HL-60 (cell line): ENCODE results near the gene SOX18.

Experiments
- CTCF ChIP-seq: IDR thresholded peaks from one replicate; pipeline ENCODE4 v1.5.1; 2011; ENCODE audit warnings: low read length, control low read depth, inconsistent platforms; ENCODE audit not compliant: insufficient read depth
- POLR2AphosphoS5 ChIP-seq: IDR thresholded peaks from 2 replicates; pipeline ENCODE4 v1.6.1; 2012; ENCODE audit warnings: low read depth
- REST ChIP-seq: IDR thresholded peaks from 2 replicates; pipeline ENCODE4 v1.6.1; 2012; ENCODE audit warnings: low read depth; ENCODE audit not compliant: insufficient replicate concordance
- SPI1 ChIP-seq: IDR thresholded peaks from 2 replicates; pipeline ENCODE4 v1.6.1; 2012; ENCODE audit warnings: low read depth, mild to moderate bottlenecking, borderline replicate concordance

GRCh38 chr20:64078934-64079272 is 29.5 kb upstream of the SOX18 start:
- TF ChIP-seq CTCF (no peak), POLR2AphosphoS5 (no peak), REST (no peak), SPI1 (no peak)
